ENCODE results near the gene MRPL41.

MRPL41 gene

DNA sequence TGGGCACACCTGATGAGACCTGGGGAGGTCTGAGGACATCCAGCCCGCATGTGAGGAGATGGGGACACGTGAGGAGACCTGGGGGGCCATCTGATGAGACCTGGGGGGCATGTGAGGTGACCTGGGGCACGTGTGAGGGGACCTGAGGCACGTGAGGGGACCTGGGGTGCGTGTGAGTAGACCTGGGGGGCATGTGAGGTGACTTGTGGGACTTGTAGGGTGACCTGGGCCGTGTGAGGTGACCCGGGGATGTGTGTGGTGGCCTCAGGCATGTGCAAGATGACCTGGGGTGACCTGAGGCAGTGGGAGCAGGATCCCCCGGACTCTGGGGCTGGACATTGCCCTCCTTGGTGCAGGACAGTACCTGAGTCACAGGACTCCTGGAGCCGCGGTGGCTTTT is 32.1 kb upstream of the MRPL41 start:
- DNase-seq (ENCODE audit: low read depth) = no peak
- H3K4me3 ChIP-seq (ENCODE audit: low read depth, low read length) = no peak overlapping the region
- TF ChIP-seq CTCF (IDR thresholded peaks at IDR 0.05; ENCODE audit: low read depth, low read length, missing control alignments) = no peak

DNA sequence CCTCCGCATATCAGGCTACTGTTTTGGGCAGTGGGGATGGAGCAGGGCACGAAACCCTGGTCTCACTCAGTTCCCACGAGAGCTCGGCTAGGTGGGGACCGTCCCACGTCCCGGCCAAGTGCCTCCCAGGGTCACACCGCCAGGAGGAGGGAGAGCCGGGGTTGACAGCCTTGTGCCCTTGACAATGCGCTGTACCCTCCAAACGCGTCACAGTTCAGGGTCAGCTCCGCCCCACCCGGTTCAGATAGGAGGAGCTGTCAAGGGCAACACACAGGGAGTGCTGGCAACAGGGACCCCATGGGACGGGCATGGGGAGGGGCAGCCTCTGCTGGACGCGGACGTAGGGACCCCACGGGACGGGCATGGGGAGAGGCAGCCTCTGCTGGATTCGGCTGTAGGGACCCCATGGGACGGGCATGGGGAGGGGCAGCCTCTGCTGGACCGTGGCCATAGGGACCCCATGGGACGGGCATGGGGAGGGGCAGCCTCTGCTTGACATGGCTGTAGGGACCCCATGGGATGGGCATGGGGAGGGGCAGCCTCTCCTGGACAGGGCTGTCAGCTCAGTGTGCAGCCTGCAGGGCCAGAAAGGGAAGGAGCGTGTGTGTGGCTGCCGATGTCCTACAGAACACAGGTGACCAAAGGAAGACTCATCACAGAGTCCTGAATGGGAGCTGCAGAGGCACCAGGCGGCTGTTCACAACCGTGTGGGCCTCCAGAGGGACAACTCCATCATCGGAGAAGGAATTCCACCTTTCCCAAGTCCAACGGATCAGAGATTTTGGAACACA is 30.9 kb upstream of the MRPL41 start:
- no peak overlapping the region for H3K4me3 ChIP-seq (ENCODE audit: low read depth, low read length)
- TF ChIP-seq CTCF (IDR thresholded peaks at IDR 0.05; ENCODE audit: low read depth, low read length, missing control alignments) = no peak
- no peak for DNase-seq (ENCODE audit: low read depth)

- DNase-seq (ENCODE audit: low read depth) = no peak
- no peak for TF ChIP-seq CTCF (IDR thresholded peaks at IDR 0.05; ENCODE audit: low read depth, low read length, missing control alignments)
- H3K4me3 ChIP-seq (ENCODE audit: low read depth, low read length) = no peak overlapping the region
Measured at GRCh38 chr9:137521405-137521985, 30.2 kb upstream of the MRPL41 start.

- TF ChIP-seq CTCF (IDR thresholded peaks at IDR 0.05; ENCODE audit: low read depth, low read length, missing control alignments) = no peak
- DNase-seq (ENCODE audit: low read depth) = no peak
- no peak overlapping the region for H3K4me3 ChIP-seq (ENCODE audit: low read depth, low read length)
Measured at GRCh38 chr9:137522746-137523455, 28.8 kb upstream of the MRPL41 start.

GRCh38 chr9:137524161-137524980 is 27.3 kb upstream of the MRPL41 start:
- DNase-seq (ENCODE audit: low read depth) = no peak
- no peak overlapping the region for H3K4me3 ChIP-seq (ENCODE audit: low read depth, low read length)
- no peak for TF ChIP-seq CTCF (IDR thresholded peaks at IDR 0.05; ENCODE audit: low read depth, low read length, missing control alignments)

- no peak for TF ChIP-seq CTCF (IDR thresholded peaks at IDR 0.05; ENCODE audit: low read depth, low read length, missing control alignments)
Measured at GRCh38 chr9:137524981-137525317, 26.7 kb upstream of the MRPL41 start.

More at GRCh38 chr9:137524981-137525317, 26.7 kb upstream of the MRPL41 start:
- DNase-seq (ENCODE audit: low read depth) = no peak
- H3K4me3 ChIP-seq (ENCODE audit: low read depth, low read length) = no peak overlapping the region

Data from GM12864 (cell line).